Suppressor macrophage treated with lipopolysaccharide for 4 hours (primary cell): ENCODE measurements around the gene SMIM10L2A.
"Not testable (repeated sequence)": the region's sequence is repeated elsewhere in the genome, so short reads cannot be mapped to it uniquely, and the experiment has no call there.

Experiments used
- DNase-seq: peaks from one replicate; pipeline ENCODE4 v3.0.0-alpha.2; 2020

The SMIM10L2A gene

GRCh38 chrX:135421932-135422809 lies at the start of gene SMIM10L2A:
Gene SMIM10L2A (plus strand): TSS chrX:135421944. CDS start chrX:135422132, 188 bp downstream.
- no peak for DNase-seq

- no peak for DNase-seq
Observed at GRCh38 chrX:135373357-135373756, 48.4 kb upstream of the SMIM10L2A start.

- DNase-seq = no peak
Observed at GRCh38 chrX:135382260-135382659, 39.5 kb upstream of the SMIM10L2A start.

- DNase-seq = no peak
Observed at GRCh38 chrX:135383249-135383648, 38.5 kb upstream of the SMIM10L2A start.

- no peak for DNase-seq
Observed at GRCh38 chrX:135384161-135384836, 37.4 kb upstream of the SMIM10L2A start.

- no peak for DNase-seq
Observed at GRCh38 chrX:135388841-135389240, 32.9 kb upstream of the SMIM10L2A start.

GRCh38 chrX:135389243-135389642 lies 32.5 kb upstream of the SMIM10L2A start:
- no peak for DNase-seq

- no peak for DNase-seq
Observed at GRCh38 chrX:135389717-135390116, 32.0 kb upstream of the SMIM10L2A start.

GRCh38 chrX:135391734-135392133 lies 30.0 kb upstream of the SMIM10L2A start:
- no peak for DNase-seq

- peak; percentile 16 for DNase-seq
Observed at GRCh38 chrX:135393051-135393450, 28.7 kb upstream of the SMIM10L2A start.

- no peak for DNase-seq
Observed at GRCh38 chrX:135395064-135395463, 26.7 kb upstream of the SMIM10L2A start.

- DNase-seq = no peak
Observed at GRCh38 chrX:135396109-135396508, 25.6 kb upstream of the SMIM10L2A start.

- DNase-seq = no peak
Observed at GRCh38 chrX:135396566-135396965, 25.2 kb upstream of the SMIM10L2A start.

- DNase-seq = no peak
Observed at GRCh38 chrX:135397652-135398051, 24.1 kb upstream of the SMIM10L2A start.

GRCh38 chrX:135403374-135403773 lies 18.4 kb upstream of the SMIM10L2A start:
- no peak for DNase-seq

- not testable (repeated sequence) for DNase-seq
Observed at GRCh38 chrX:135406428-135406827, 15.3 kb upstream of the SMIM10L2A start.

- DNase-seq = no peak
Observed at GRCh38 chrX:135408794-135409193, 12.9 kb upstream of the SMIM10L2A start.

- no peak for DNase-seq
Observed at GRCh38 chrX:135410861-135411627, 10.7 kb upstream of the SMIM10L2A start.

GRCh38 chrX:135411893-135412292 lies 9.9 kb upstream of the SMIM10L2A start:
- DNase-seq = no peak

- no peak for DNase-seq
Observed at GRCh38 chrX:135416546-135416945, 5.2 kb upstream of the SMIM10L2A start.

GRCh38 chrX:135420831-135421230 lies 913 bp upstream of the SMIM10L2A start:
- no peak for DNase-seq

GRCh38 chrX:135421537-135421931 lies 210 bp upstream of the SMIM10L2A start:
- peak; percentile 80 for DNase-seq

- DNase-seq = not testable (repeated sequence)
Observed at GRCh38 chrX:135422810-135423168, 1.0 kb downstream of the SMIM10L2A start.
